Measurements from ENCODE around the gene ATL1.

The ATL1 gene

GRCh38 chr14:50608302-50608851, 48.4 kb downstream of the ATL1 start:
- no peak for DNase-seq (ENCODE audit: low read depth, low spot score)
- no peak overlapping the region for H3K4me3 ChIP-seq (ENCODE audit: low read depth, low read length)
- no peak for TF ChIP-seq CTCF (IDR thresholded peaks at IDR 0.05; ENCODE audit: insufficient read depth, low read length, missing control alignments)
- CTCF ChIA-PET = interaction anchor here (0.9 to 8.4 kb wide), 6 partner anchors 7 to 167 kb away, joined by 3 to 82 read pairs (median 6); no protein-coding TSS in a partner anchor
- POLR2A ChIA-PET = no interaction called here

GRCh38 chr14:50610465-50610864, 50.5 kb downstream of the ATL1 start:
- ChIA-PET CTCF (interaction anchor here (1.6 to 8.4 kb wide), 3 partner anchors 9 to 165 kb away, joined by 5 to 82 read pairs (median 5); no protein-coding TSS in a partner anchor), POLR2A (interaction anchor here (1.0 kb wide), 1 partner anchor 46 kb away, joined by 3 read pairs; no protein-coding TSS in a partner anchor)
- TF ChIP-seq CTCF (IDR thresholded peaks at IDR 0.05; ENCODE audit: insufficient read depth, low read length, missing control alignments) = no peak
- H3K4me3 ChIP-seq (ENCODE audit: low read depth, low read length) = no peak overlapping the region
- no peak for DNase-seq (ENCODE audit: low read depth, low spot score)

- H3K4me3 ChIP-seq (ENCODE audit: low read depth, low read length) = no peak overlapping the region
- no peak for TF ChIP-seq CTCF (IDR thresholded peaks at IDR 0.05; ENCODE audit: insufficient read depth, low read length, missing control alignments)
- CTCF ChIA-PET = interaction anchor here (1.4 kb wide), 1 partner anchor 12 kb away, joined by 3 read pairs; no protein-coding TSS in a partner anchor
- POLR2A ChIA-PET = no interaction called here
- DNase-seq (ENCODE audit: low read depth, low spot score) = no peak
Observed at GRCh38 chr14:50612806-50613205, 52.9 kb downstream of the ATL1 start.

GRCh38 chr14:50615056-50615455, 55.1 kb downstream of the ATL1 start:
- POLR2A ChIA-PET = no interaction called here
- TF ChIP-seq CTCF (IDR thresholded peaks at IDR 0.05; ENCODE audit: insufficient read depth, low read length, missing control alignments) = no peak
- H3K4me3 ChIP-seq (ENCODE audit: low read depth, low read length) = no peak overlapping the region
- CTCF ChIA-PET = interaction anchor here (1.2 to 3.1 kb wide), 9 partner anchors 7 to 294 kb away, joined by 3 to 14 read pairs (median 5); no protein-coding TSS in a partner anchor
- DNase-seq (ENCODE audit: low read depth, low spot score) = no peak

GRCh38 chr14:50615552-50615951, 55.6 kb downstream of the ATL1 start:
- DNase-seq (ENCODE audit: low read depth, low spot score) = no peak
- ChIA-PET CTCF (interaction anchor here (1.0 to 3.1 kb wide), 11 partner anchors 8 to 294 kb away, joined by 3 to 14 read pairs (median 5); no protein-coding TSS in a partner anchor), POLR2A (no interaction called here)
- no peak overlapping the region for H3K4me3 ChIP-seq (ENCODE audit: low read depth, low read length)
- TF ChIP-seq CTCF (IDR thresholded peaks at IDR 0.05; ENCODE audit: insufficient read depth, low read length, missing control alignments) = no peak

GRCh38 chr14:50616275-50616674, 56.3 kb downstream of the ATL1 start:
- ChIA-PET CTCF (interaction anchor here (0.9 to 3.1 kb wide), 13 partner anchors 9 to 295 kb away, joined by 3 to 14 read pairs (median 5); no protein-coding TSS in a partner anchor), POLR2A (no interaction called here)
- TF ChIP-seq CTCF (IDR thresholded peaks at IDR 0.05; ENCODE audit: insufficient read depth, low read length, missing control alignments) = no peak

More at GRCh38 chr14:50616275-50616674, 56.3 kb downstream of the ATL1 start:
- no peak for DNase-seq (ENCODE audit: low read depth, low spot score)
- H3K4me3 ChIP-seq (ENCODE audit: low read depth, low read length) = no peak overlapping the region
